LoVo (cell line): ENCODE measurements around the gene DYRK2.
"Not testable (repeated sequence)": the region's sequence is repeated elsewhere in the genome, so short reads cannot be mapped to it uniquely, and the experiment has no call there.

Experiments
- DNase-seq: peaks from one replicate; pipeline ENCODE4 v3.0.0-alpha.2; 2016; ENCODE audit warnings: low spot score

Gene DYRK2

DNA sequence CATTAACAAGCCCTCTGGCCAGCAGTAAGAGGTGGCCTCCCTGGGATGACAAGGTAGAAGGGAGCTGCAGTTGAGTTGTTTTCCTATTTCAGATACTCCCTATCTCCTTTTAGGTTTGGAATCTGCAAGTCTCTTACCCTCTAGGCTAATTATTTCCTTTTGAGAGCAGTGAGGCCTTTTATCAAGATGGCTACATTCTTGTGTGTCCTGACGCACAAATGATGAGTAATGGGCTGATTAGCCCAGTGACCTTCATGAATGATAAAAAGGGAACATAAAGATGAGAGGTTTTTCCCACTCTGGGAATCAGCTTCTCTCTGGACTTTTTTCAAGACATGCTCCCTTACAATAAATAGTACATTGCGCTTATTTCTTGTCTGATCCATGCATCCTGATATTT is 22.9 kb downstream of the DYRK2 start:
- no peak for DNase-seq

DNA sequence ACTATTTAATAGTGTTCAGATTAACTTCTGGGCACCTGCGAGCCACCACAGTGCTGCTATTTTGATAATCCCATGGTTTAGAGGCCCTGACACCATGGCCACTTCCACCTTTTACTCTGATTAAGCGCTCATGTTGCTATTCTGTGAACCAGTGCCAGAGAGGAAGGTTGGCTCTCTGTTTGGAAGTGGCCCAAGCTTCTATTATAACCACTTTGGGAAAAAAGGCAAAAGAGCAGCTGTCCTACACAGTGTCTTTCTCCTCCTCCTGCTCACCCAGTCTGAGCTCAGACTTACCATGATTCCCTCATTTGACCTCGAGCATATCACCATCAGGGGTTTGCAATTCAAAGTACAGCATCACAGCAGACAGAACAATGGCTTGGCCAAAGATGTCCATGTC is 23.3 kb downstream of the DYRK2 start:
- DNase-seq: no peak

DNA sequence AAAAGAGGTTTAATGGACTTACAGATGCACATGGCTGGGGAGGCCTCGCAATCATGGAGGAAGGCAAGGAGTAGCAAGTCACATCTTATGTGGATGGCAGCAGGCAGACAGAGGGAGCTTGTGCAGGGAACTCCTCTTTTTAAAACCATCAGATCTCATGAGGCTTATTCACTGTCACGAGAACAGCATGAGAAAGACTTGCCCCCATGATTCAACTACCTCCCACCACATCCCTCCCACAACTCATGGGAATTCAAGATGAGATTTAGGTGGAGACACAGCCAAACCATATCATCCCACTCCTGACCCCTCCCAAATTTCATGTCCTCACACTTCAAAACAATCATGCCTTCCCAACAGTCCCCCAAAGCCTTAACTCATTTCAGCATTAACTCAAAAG is 24.0 kb downstream of the DYRK2 start:
- not testable (repeated sequence) for DNase-seq

DNA sequence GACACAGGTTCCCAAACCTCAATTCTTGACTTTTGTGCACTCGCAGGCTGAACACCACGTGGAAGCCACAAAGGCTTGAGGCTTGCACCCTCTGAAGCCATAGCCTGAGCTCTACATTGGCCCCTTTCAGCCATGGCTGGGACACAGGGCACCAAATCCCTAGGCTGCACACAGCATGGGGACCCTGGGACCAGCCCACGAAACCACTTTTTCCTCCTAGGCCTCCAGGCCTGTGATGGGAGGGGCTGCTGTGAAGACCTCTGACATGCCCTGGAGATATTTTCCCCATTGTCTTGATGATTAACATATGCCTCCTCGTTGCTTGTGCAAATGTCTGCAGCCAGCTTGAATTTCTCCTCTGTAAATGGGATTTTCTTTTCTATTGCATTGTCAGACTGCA is 25.0 kb downstream of the DYRK2 start:
- not testable (repeated sequence) for DNase-seq

DNA sequence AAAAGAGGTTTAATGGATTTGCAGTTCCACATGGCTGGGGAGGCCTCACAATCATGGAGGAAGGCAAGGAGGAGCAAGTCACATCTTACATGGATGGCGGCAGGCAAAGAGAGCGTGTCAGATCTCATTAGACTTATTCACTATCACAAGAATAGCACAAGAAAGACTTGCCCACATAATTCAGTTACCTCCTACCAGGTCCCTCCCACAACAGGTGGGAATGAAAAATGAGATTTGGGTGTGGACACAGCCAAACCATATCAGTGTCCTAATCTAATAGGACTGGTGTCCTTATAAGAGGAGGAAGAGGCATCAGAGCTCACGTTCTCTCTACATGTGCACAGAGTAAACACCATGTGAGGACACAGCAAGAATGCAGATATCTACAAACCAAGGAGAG is 25.9 kb downstream of the DYRK2 start:
- DNase-seq: no peak

DNA sequence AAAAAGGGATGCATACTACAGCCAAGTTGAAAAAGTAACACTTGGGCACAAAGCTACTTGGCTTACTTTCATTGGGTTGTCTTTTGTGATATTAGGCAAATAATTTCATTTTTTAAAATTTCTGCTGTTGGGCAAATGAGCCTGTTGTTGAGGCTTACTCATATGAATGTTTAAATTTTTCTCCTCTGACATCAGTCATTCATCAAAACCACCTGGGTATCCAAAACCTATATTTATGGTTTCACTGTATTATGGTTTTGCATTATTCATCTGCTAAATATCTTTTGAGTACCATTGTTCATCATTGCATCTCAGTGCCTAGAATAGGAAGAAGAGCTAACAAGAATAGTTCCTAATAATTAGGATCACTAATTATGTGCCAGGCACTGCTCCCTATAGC is 28.1 kb downstream of the DYRK2 start:
- no peak for DNase-seq

DNA sequence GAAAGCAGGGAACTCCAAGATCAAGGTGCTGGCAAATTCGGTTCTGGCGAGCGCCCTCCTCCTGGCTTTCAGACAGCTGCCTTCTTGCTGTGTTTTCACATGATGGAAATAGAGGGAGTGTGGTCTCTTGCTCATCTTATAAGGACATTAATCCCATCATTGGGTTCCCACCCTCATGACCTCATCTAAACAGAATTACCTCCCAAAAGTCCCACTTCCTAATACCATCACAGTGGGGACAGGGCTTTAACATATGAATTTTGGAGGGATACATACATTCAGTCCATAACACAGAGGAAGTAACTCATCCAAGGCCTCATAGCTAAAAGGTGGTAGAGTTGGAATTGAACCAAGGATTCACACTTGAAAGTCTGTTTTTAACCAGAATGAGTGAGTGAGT is 28.6 kb downstream of the DYRK2 start:
- DNase-seq: no peak

DNA sequence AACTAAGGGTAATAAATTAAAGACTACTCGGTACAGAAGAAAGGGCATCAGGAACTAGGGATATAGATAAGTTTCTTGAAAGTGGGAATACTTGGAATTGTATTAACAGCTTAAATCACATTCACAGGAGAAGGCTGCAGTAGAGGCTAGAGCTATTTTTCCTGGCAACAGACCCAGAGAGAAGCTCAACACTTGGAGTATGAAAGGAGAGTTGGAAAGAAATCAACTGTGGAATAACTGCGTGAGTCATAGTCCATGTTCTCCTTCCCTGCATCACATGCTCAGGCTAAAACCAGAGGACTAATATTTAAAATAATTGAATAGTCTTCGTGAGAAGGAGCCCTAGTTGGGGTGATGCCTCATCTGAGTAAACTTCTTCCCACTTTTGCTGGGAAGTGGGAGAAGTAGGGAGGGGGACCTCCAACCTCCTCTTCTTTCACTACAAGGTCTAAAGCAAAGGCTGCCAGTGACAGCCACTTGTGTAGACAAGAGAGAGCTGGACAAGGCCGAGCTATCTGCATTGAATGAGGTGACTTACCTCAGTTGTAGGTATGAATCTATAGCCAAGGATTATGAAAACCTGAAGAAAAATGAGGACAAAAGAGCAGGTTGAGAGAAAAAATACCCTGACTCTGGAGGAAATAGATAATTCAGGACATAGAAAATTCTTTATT is 32.7 kb downstream of the DYRK2 start:
- DNase-seq: no peak

DNA sequence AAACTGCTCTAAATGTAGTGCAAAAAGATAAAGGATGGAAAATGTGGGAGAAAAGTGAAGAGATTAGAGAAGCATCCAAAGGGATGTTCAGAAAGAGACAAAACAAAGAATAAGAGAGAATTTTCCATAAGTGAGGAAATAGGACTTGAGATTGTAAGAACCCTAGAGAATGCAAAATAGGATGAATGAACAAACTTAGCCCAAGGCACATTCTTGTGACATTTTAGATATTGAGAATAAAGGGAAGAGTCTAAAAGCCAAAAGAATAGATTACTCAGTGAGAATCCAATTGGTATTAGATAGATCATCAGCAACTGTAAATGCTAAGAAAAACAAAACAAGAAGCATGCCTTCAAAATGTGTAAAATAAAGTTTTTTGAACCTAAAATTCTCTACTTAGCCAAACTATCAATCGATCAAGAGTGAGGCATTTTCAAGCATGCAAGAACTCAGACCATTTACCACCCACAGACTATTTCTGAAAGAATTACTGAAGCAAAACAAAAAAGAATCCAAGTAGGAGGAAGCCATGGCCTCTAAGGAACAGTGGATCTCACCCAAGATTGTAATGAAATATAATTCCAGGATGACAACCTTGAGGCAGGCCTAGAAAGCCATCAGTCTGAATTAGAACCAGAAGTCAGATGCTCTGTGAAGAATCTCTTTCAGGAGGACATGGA is 33.5 kb downstream of the DYRK2 start:
- DNase-seq: no peak

DNA sequence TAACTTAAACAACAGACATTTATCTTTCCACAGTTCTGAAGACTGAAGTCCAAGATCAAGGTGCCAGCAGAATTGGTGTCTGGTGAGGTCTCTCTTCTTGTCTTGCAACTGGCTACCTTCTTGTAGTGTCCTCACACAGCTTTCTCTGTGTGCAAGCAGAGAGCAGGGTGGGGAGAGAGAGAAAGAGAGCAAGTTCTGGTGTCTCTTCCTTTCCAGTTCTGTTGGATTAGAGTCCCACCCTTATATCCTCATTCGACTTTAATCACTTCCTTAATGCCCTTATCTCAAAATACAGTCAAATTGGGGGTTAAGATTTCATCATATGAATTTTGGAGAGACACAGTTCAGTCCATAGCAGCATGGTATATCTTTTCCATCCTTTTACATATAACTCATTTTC is 40.8 kb downstream of the DYRK2 start:
- DNase-seq: no peak

DNA sequence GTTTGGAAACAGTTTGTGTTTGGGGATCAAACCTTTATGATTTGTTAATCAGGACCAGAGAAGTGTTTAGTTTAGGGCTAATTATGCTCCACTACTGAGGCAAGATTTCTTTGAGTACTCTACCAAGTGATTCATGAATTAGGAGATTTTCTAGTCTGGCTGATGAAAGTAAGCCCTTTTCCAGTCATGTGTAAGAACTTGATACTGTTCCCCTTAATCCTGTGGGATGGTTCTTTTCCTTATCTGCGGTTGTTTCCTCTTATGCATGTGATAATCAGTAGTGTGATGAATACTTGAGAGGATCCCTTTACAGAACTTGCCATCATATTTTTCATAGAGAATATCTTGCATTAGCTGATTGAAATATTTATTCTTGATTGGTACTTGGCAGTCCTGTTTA is 42.1 kb downstream of the DYRK2 start:
- no peak for DNase-seq

DNA sequence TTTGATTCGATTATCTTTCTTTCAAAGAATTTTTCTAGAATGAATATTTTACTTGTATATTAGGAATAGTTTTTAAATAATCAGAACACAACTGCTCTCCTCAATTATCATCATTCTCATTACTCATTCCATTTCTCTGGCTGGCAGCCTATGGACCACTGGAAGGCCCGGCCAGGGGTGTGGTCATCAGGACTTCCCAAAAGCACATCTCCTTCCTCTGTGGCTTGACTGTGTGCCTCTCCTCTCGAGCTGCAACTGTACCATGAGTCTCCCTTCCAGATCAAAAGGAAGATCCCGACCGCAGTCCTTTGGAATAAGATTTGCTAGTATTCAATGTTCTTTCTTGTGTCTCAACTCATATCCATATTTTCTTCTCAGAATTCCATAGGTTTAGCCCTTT is 42.7 kb downstream of the DYRK2 start:
- no peak for DNase-seq

DNA sequence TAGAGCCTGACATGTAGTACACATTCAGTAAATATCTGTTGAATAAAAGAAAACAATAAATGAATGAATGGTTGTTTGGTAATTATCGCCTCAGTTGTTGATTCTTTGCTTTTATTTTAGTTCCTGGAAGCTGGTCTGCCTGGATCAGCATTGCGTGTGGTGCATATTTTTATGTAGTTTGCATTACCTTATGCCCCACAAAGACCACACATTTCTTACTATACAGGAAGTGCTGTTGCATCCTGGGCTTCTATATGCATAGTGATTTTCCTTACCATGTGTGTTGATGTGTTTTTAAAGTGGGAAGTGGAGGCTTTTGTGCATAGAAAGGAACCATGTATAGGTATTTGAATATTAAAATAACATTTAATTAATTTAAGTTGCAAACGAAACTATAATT is 43.6 kb downstream of the DYRK2 start:
- DNase-seq: no peak

DNA sequence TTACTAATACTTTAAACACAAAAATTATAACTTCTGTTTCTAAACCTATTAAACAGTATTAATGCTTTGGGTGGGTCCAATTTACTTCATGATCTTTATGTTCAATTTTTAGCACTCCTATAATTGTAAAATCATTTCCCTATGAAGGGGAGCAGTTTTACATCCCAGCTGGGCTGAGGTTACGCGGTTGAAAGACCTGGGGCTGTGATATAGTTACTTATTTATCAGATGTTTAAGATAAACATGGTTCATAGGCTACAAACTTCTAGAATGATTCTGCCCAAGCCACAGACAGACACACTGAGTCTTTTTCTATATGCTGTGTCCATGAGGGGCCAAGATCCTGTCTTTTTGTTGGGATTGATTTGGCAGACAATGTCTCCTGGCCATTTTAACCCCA is 44.4 kb downstream of the DYRK2 start:
- no peak for DNase-seq

DNA sequence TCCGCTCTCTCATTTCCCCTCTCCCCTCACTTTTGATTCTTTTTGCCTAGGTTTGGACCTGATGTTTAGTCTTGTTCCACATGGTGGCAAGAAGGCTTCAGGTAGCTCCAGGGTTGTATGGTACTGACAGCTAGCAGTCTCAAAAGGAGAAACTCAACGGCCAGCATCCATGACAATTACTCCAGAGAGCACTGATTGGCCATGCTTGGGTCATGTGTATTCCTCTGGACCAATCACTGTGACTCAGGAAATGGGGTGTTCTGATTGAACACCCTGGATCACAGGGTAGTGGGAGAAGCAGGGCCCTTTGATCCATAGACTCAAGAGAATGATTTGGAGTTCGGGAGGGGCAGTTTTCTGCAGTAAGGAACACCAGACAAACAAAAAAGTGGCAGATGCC is 45.3 kb downstream of the DYRK2 start:
- DNase-seq: no peak

DNA sequence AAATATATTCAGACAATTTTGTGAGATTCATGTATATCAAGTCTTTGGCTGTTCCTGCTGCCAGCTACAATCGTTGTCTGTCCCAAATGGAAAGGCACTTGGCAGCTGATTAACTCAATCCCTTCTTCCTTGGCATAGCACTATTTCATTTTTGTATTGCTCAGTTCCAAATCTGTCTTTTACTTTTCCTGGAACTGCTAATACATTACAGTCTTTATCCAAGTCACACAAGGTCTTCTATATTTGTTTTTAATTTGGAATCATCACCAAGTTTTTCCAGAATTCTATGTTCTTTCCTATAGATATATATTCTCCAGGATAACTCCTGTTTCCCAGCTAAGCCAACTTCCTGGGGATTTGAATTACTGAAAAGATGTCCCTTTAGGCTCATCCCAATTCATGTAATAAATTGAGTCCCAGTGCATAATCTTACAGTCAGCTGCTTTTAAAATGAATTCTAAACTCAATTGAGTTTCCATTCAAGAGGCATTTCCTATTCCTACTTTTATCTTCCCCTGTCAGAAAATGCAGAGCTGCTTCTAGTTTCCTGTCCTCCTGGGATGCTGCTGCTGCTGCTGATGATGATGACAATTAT is 45.9 kb downstream of the DYRK2 start:
- DNase-seq: no peak

DNA sequence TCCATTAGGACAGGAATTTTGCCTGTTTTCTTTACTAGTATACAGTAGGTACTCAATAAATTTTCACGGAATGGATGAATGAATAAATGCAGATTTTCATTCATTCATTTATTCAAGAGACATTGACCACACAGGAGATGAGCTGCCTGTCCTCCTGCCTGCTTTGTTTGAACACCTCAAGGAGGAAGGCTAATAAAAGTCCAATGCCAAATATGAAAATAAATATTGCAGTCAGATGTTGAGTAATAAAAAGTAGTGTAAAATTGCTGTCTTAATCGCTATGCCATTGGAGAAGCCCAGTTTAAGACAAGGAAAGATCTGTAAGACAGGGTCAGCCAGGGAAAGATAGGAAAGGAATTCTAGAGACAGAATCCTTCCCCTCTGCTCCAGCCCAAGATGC is 47.4 kb downstream of the DYRK2 start:
- no peak for DNase-seq

DNA sequence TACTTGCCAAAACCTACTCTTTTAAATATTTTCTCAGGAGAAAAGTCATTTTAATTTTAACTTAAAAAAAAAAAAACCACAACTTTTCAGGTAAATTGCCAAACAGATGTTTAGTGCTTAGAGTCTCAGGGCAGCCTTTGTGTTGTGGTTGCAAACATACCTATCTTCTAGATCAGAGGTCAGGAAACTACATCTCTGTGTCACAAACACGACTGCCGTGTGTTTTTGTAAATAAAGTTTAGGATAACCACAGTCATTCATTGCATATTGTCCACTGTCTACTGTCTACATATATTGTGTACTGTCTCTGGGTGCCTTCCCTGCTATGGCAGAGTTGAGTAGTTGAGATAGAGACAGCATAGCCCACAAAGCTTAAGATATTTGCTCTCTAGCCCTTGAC is 48.9 kb downstream of the DYRK2 start:
- DNase-seq: no peak

DNA sequence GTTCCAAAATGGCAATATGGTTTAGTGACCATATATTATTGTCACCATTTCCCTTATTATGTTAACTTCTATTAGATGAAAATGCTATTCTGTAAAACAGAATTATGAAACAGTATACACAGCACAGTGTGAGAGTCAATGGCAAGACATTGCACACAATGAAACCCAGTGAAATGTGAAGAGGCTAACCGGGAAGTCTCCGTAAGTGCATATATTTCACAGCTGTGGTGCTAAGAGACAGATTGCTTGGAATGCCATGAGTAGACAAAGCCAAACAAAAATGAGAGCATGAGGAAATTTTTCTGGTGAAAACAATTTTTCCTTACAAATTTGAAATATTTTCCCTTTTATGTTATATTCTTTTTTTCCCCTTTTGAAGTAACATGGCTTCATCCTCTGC is 49.4 kb downstream of the DYRK2 start:
- no peak for DNase-seq

DNA sequence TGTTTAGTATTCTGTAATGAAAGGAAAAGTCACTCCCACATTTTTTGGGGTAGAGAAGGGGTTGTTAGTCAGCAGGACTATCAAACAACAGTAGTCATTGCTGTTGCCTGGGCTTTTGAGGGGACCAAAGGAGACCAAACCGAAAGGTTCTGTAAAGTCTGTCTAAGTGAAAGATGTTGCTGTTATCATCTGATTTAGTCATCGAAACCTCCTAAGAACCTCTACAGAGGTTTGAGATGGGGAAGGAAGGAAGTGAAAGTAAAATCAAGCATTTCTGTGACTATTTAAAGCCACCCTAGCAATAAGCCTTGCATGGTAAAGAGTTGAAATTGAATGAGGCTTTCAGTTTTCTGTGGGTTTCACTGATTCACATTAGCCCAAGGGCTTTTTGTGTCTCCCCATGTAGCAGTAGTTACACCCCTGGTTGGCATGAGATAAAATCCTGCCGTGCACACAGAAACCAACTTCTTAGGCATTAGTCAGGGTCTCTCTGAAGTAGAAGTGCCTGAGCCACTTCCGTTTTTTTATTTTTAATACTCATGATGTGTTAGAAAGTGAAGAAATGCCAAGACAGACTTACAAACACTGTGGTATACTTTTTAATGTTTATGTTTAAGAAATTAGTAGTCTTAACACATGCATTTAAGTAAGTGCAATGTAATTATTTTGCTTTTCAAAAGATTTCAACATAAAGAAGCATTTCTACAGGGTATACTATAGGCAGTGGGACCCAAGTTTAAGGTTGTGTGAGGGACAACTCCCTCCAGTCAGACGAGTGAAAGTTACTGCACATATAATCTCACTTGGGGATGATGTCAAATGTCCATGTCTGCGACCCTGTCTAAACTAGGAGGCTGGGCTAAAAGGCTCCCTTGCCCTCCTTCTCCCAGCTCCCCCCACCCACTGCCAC is 50.4 kb downstream of the DYRK2 start:
- DNase-seq: no peak

DNA sequence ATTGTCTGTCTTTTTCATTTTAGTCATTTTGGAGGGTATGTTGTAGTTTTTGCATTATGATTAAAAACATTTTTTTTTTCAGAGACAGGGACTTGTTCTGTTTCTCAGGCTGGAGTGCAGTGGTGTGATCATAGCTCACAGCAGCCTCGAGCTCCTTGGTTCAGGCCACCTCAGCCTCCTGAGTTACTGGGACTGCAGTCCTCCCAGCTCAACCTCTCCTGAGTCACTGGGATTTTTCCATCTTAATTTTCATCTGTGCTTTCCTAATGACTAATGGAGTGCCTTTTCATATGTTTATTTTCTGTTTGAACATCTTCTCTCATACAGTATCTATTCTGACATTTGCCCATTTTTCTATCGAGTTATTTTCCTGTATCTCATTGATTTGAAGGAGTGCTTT is 52.6 kb downstream of the DYRK2 start:
- DNase-seq: no peak

DNA sequence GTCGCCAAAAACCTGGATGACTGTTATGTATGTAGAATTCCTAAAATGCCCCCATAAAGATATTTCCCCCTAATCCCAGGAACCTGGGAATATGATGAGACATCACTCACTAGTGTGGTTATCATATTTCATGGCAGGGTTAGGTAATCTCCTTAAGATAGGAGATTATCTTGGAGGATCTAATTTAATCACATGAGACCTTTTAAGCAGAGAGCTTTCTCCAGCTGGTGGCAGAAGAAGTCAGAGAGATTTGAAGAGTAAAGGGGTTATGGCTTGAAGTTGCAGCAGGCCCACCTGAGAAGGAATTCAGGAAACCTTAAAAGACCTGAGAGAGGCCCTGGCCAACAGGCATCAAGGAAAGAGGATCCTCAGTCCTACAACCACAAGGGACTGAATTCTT is 53.6 kb downstream of the DYRK2 start:
- no peak for DNase-seq

DNA sequence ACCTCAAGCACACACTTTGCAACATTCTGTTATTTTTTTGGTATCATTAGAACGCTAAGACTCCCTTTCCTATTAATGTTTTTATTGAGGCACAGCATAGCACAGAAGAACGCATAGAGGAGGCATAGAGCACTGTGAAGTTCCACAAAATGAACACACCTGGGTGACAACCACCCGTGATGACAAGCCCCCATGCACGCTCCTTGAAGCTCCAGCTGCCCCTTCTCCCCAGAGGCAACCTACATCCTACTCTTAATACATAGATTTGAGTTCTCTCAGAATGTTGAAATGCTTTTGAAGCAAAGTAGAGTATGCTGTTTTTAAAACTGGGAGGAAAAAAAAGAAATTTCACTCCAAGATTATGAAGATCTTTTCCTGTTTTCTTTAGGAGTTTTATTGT is 55.5 kb downstream of the DYRK2 start:
- DNase-seq: no peak
